ENCODE results near the gene MRPL23. TPM values are rescaled to one million over a fixed set of nuclear protein-coding genes. Genes with fewer than 3 reads are reported as not detected.

MRPL23 gene
- total RNA-seq, 6 experiments from 2014 or later, result 23.1 to 121 (median 36.4) TPM

DNA sequence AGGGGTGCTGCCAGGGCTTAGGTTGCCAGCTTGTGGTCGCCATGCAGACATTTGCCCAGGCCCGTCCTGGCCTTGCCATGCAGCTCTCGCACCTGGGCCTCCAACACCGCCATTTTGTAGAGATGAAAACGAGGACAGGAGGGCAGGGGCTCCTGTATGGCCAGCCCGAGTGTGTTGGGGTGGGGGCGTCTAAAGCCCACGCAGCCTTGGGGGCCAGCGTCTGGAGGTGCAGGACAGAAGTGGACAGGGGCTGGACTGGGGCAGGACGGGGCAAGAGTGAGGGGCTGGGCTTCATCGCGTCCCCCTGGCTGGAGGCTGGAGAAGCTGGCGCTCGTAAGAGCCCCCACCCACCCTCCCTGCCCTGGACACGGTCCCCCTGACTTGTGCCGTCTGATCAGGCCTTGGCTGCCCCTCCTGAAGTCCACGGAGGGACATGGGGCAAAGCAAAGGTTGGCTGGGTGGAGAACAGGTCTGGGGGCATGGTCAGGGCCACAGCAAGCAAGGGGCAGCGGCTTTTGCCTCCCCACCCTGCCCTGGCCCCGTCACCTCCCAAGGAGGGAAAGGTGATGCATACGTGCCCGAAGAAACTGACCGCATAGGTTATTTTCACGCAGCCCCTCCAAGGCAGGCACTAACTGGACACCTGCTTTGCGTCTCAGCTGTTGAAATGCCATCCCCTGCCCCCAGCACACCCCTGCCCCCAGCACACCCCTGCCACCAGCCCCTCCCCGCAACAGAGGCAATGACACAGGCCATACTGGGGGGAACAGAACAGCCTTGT is 26.8 kb upstream of the MRPL23 start:
- intact Hi-C loops (cut with DNase I), result no loop called here
- no peaks in the 10 kb centered on the region for H3K27me3 ChIP-seq
- no peak overlapping the region for H3K27ac ChIP-seq
- no peaks in the 10 kb centered on the region for H3K4me1 ChIP-seq
- TF ChIP-seq, protein P1, sequence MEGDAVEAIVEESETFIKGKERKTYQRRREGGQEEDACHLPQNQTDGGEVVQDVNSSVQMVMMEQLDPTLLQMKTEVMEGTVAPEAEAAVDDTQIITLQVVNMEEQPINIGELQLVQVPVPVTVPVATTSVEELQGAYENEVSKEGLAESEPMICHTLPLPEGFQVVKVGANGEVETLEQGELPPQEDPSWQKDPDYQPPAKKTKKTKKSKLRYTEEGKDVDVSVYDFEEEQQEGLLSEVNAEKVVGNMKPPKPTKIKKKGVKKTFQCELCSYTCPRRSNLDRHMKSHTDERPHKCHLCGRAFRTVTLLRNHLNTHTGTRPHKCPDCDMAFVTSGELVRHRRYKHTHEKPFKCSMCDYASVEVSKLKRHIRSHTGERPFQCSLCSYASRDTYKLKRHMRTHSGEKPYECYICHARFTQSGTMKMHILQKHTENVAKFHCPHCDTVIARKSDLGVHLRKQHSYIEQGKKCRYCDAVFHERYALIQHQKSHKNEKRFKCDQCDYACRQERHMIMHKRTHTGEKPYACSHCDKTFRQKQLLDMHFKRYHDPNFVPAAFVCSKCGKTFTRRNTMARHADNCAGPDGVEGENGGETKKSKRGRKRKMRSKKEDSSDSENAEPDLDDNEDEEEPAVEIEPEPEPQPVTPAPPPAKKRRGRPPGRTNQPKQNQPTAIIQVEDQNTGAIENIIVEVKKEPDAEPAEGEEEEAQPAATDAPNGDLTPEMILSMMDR (IDR thresholded peaks at IDR 0.05), result no peak
- TF ChIP-seq POLR2A (IDR thresholded peaks at IDR 0.05), result no peak
- H3K9me3 ChIP-seq, result no peaks in the 10 kb centered on the region
- no peak overlapping the region for H3K4me3 ChIP-seq
- ATAC-seq (no peak), DNase-seq (peak in 1 of 3 donors; percentile 44)
- 80% methylated on average over 1 of the region's 25 CpGs for WGBS (ENCODE audit: insufficient coverage, low coverage, low lambda C conversion rate, missing lambda C conversion rate)
- no peaks in the 10 kb centered on the region for H3K36me3 ChIP-seq

DNA sequence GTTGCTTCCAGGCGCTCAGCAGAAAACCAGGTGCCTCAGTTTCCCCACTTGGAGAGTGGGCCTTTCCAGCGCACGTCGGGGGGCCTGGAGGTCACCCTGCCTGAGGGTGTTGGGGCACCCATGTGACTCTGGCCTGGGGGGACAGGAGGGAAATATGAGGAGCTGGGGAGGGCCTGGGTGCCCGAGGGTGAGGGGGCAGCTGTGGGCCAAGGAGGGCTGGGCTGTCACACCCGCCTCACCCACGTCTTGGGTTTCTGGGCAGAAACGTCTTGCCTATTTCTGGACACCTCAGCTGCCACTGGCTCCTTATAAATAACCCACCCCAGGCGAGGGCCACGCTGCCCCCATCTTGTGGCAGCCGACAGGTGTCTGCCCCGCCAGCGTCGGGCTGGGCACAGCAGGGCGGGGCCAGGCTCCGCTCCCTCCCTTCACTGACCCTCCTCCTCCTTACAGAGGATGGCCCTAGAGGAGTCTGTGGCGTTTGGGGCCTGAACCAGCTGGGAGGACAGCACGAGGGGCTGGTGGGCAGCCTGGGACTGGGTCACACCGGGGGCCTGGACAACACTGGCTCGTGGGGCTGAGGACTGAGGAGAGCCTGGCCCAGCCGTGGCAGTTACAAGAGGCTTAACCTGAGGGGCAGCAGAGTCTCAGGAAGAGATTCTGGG is 26.1 kb upstream of the MRPL23 start:
- Histone ChIP-seq H3K27me3 (no peaks in the 10 kb centered on the region), H3K4me3 (no peak overlapping the region), H3K9me3 (no peaks in the 10 kb centered on the region), H3K27ac (no peak overlapping the region), H3K36me3 (no peaks in the 10 kb centered on the region), H3K4me1 (no peaks in the 10 kb centered on the region)
- TF ChIP-seq, protein P1 (IDR thresholded peaks at IDR 0.05), result no peak
- TF ChIP-seq POLR2A (IDR thresholded peaks at IDR 0.05), result no peak
- DNase-seq (peak in 1 of 3 donors; percentile 41), ATAC-seq (no peak)
- intact Hi-C loops (cut with DNase I), result no loop called here
- WGBS (ENCODE audit: insufficient coverage, low coverage, low lambda C conversion rate, missing lambda C conversion rate), result 61% methylated on average over 10 of the region's 21 CpGs

GRCh38 chr11:1921574-1922141 is 25.5 kb upstream of the MRPL23 start:
- no peaks in the 10 kb centered on the region for H3K4me1 ChIP-seq
- H3K27ac ChIP-seq, result no peak overlapping the region
- no peak overlapping the region for H3K4me3 ChIP-seq
- WGBS (ENCODE audit: insufficient coverage, low coverage, low lambda C conversion rate, missing lambda C conversion rate), result 36% methylated on average over 3 of the region's 18 CpGs
- H3K36me3 ChIP-seq, result no peaks in the 10 kb centered on the region
- DNase-seq (peak in 2 of 3 donors; percentile 49 to 53), ATAC-seq (peak in 1 of 4 donors; percentile 15)
- intact Hi-C loops (cut with DNase I), result no loop called here
- TF ChIP-seq, protein P1 (IDR thresholded peaks at IDR 0.05), result no peak
- no peak for TF ChIP-seq POLR2A (IDR thresholded peaks at IDR 0.05)
- H3K9me3 ChIP-seq, result no peaks in the 10 kb centered on the region
- no peaks in the 10 kb centered on the region for H3K27me3 ChIP-seq

- no peak overlapping the region for H3K4me3 ChIP-seq
- intact Hi-C loops (cut with DNase I), result no loop called here
- WGBS (ENCODE audit: insufficient coverage, low coverage, low lambda C conversion rate, missing lambda C conversion rate), result 48% methylated on average over 3 of the region's 14 CpGs
- H3K27ac ChIP-seq, result no peak overlapping the region
- H3K27me3 ChIP-seq, result no peaks in the 10 kb centered on the region
- peak in 1 of 4 donors; percentile 9 for ATAC-seq
- DNase-seq, result peak in 1 of 3 donors; percentile 42
- no peaks in the 10 kb centered on the region for H3K4me1 ChIP-seq
- TF ChIP-seq POLR2A (IDR thresholded peaks at IDR 0.05), result no peak
- TF ChIP-seq, protein P1 (IDR thresholded peaks at IDR 0.05), result no peak
- H3K36me3 ChIP-seq, result no peaks in the 10 kb centered on the region
- H3K9me3 ChIP-seq, result no peaks in the 10 kb centered on the region
Measured at GRCh38 chr11:1922481-1923081, 24.6 kb upstream of the MRPL23 start.
